ENCODE measurements around the gene SYNE1.

SYNE1 gene

GRCh38 chr6:152596726-152597125, 40.4 kb downstream of the SYNE1 start:
- no peak for DNase-seq
- no peaks in the 10 kb centered on the region for H3K36me3 Mint-ChIP-seq
- no peak overlapping the region for H3K27ac Mint-ChIP-seq
- CTCF ChIA-PET: no interaction called here
- H3K4me3 Mint-ChIP-seq: no peak overlapping the region
- no peaks in the 10 kb centered on the region for H3K4me1 Mint-ChIP-seq
- no peaks in the 10 kb centered on the region for H3K27me3 Mint-ChIP-seq
- H3K9me3 Mint-ChIP-seq: no peaks in the 10 kb centered on the region

- no peak overlapping the region for H3K4me3 Mint-ChIP-seq
- H3K27ac Mint-ChIP-seq: no peak overlapping the region
- H3K9me3 Mint-ChIP-seq: no peaks in the 10 kb centered on the region
- CTCF ChIA-PET: no interaction called here
- H3K4me1 Mint-ChIP-seq: no peaks in the 10 kb centered on the region
- H3K36me3 Mint-ChIP-seq: no peaks in the 10 kb centered on the region
- no peak for DNase-seq
- no peaks in the 10 kb centered on the region for H3K27me3 Mint-ChIP-seq
Measured at GRCh38 chr6:152595499-152595898, 41.7 kb downstream of the SYNE1 start.

GRCh38 chr6:152594701-152595100, 42.5 kb downstream of the SYNE1 start:
- H3K4me1 Mint-ChIP-seq: no peaks in the 10 kb centered on the region
- H3K4me3 Mint-ChIP-seq: no peak overlapping the region
- H3K27me3 Mint-ChIP-seq: no peaks in the 10 kb centered on the region
- no peaks in the 10 kb centered on the region for H3K9me3 Mint-ChIP-seq
- DNase-seq: no peak
- no peak overlapping the region for H3K27ac Mint-ChIP-seq
- H3K36me3 Mint-ChIP-seq: no peaks in the 10 kb centered on the region
- CTCF ChIA-PET: no interaction called here

GRCh38 chr6:152588456-152588855, 48.7 kb downstream of the SYNE1 start:
- Mint-ChIP-seq H3K27ac (no peak overlapping the region), H3K27me3 (no peaks in the 10 kb centered on the region), H3K4me1 (no peaks in the 10 kb centered on the region), H3K9me3 (no peaks in the 10 kb centered on the region), H3K4me3 (no peak overlapping the region), H3K36me3 (no peaks in the 10 kb centered on the region)
- CTCF ChIA-PET: no interaction called here
- no peak for DNase-seq

- H3K27ac Mint-ChIP-seq: no peak overlapping the region
- DNase-seq: no peak
- H3K4me3 Mint-ChIP-seq: no peak overlapping the region
- H3K36me3 Mint-ChIP-seq: no peaks in the 10 kb centered on the region
- CTCF ChIA-PET: no interaction called here
- no peaks in the 10 kb centered on the region for H3K4me1 Mint-ChIP-seq
- H3K9me3 Mint-ChIP-seq: no peaks in the 10 kb centered on the region
- no peaks in the 10 kb centered on the region for H3K27me3 Mint-ChIP-seq
Measured at GRCh38 chr6:152587473-152587872, 49.7 kb downstream of the SYNE1 start.

- Mint-ChIP-seq H3K9me3 (no peaks in the 10 kb centered on the region), H3K36me3 (no peaks in the 10 kb centered on the region), H3K4me3 (no peak overlapping the region), H3K27me3 (no peaks in the 10 kb centered on the region), H3K4me1 (no peaks in the 10 kb centered on the region), H3K27ac (no peak overlapping the region)
- no peak for DNase-seq
- CTCF ChIA-PET: no interaction called here
Measured at GRCh38 chr6:152585236-152585635, 51.9 kb downstream of the SYNE1 start.

- no peak overlapping the region for H3K27ac Mint-ChIP-seq
- H3K4me1 Mint-ChIP-seq: no peaks in the 10 kb centered on the region
- CTCF ChIA-PET: no interaction called here
- H3K4me3 Mint-ChIP-seq: no peak overlapping the region
- no peaks in the 10 kb centered on the region for H3K36me3 Mint-ChIP-seq
- H3K9me3 Mint-ChIP-seq: no peaks in the 10 kb centered on the region
- DNase-seq: no peak
- no peaks in the 10 kb centered on the region for H3K27me3 Mint-ChIP-seq
Measured at GRCh38 chr6:152583888-152584287, 53.3 kb downstream of the SYNE1 start.

- CTCF ChIA-PET: no interaction called here
- no peak for DNase-seq
- Mint-ChIP-seq H3K4me1 (no peaks in the 10 kb centered on the region), H3K9me3 (no peaks in the 10 kb centered on the region), H3K27ac (no peak overlapping the region), H3K36me3 (no peaks in the 10 kb centered on the region), H3K4me3 (no peak overlapping the region), H3K27me3 (no peaks in the 10 kb centered on the region)
Measured at GRCh38 chr6:152576525-152576924, 60.6 kb downstream of the SYNE1 start.

GRCh38 chr6:152575621-152576150, 61.5 kb downstream of the SYNE1 start:
- no peaks in the 10 kb centered on the region for H3K4me1 Mint-ChIP-seq
- no peak for DNase-seq
- no peaks in the 10 kb centered on the region for H3K9me3 Mint-ChIP-seq
- no peaks in the 10 kb centered on the region for H3K36me3 Mint-ChIP-seq
- no peak overlapping the region for H3K27ac Mint-ChIP-seq
- CTCF ChIA-PET: no interaction called here
- H3K4me3 Mint-ChIP-seq: no peak overlapping the region
- H3K27me3 Mint-ChIP-seq: no peaks in the 10 kb centered on the region

GRCh38 chr6:152575161-152575560, 62.0 kb downstream of the SYNE1 start:
- no peak for DNase-seq
- Mint-ChIP-seq H3K4me1 (no peaks in the 10 kb centered on the region), H3K36me3 (no peaks in the 10 kb centered on the region), H3K27ac (no peak overlapping the region), H3K27me3 (no peaks in the 10 kb centered on the region), H3K4me3 (no peak overlapping the region), H3K9me3 (no peaks in the 10 kb centered on the region)
- CTCF ChIA-PET: no interaction called here

GRCh38 chr6:152573762-152574161, 63.4 kb downstream of the SYNE1 start:
- Mint-ChIP-seq H3K27ac (no peak overlapping the region), H3K36me3 (no peaks in the 10 kb centered on the region), H3K4me1 (no peaks in the 10 kb centered on the region), H3K4me3 (no peak overlapping the region), H3K9me3 (no peaks in the 10 kb centered on the region), H3K27me3 (no peaks in the 10 kb centered on the region)
- DNase-seq: no peak
- CTCF ChIA-PET: no interaction called here

GRCh38 chr6:152572338-152573088, 64.6 kb downstream of the SYNE1 start:
- DNase-seq: no peak
- H3K36me3 Mint-ChIP-seq: no peaks in the 10 kb centered on the region
- H3K4me3 Mint-ChIP-seq: no peak overlapping the region
- H3K27ac Mint-ChIP-seq: no peak overlapping the region
- H3K9me3 Mint-ChIP-seq: no peaks in the 10 kb centered on the region
- CTCF ChIA-PET: no interaction called here
- H3K4me1 Mint-ChIP-seq: no peaks in the 10 kb centered on the region
- H3K27me3 Mint-ChIP-seq: no peaks in the 10 kb centered on the region

- Mint-ChIP-seq H3K36me3 (no peaks in the 10 kb centered on the region), H3K27me3 (no peaks in the 10 kb centered on the region), H3K9me3 (no peaks in the 10 kb centered on the region), H3K4me3 (no peak overlapping the region), H3K27ac (no peak overlapping the region), H3K4me1 (no peaks in the 10 kb centered on the region)
- CTCF ChIA-PET: no interaction called here
- DNase-seq: no peak
Measured at GRCh38 chr6:152571943-152572337, 65.2 kb downstream of the SYNE1 start.

GRCh38 chr6:152571089-152571488, 66.1 kb downstream of the SYNE1 start:
- DNase-seq: no peak
- CTCF ChIA-PET: no interaction called here
- Mint-ChIP-seq H3K4me1 (no peaks in the 10 kb centered on the region), H3K27ac (no peak overlapping the region), H3K4me3 (no peak overlapping the region), H3K27me3 (no peaks in the 10 kb centered on the region), H3K36me3 (no peaks in the 10 kb centered on the region), H3K9me3 (no peaks in the 10 kb centered on the region)

- peak overlapping the region; percentile 33 for H3K27ac Mint-ChIP-seq
- no peaks in the 10 kb centered on the region for H3K9me3 Mint-ChIP-seq
- H3K4me1 Mint-ChIP-seq: no peaks in the 10 kb centered on the region
- DNase-seq: no peak
- H3K36me3 Mint-ChIP-seq: no peaks in the 10 kb centered on the region
- no peaks in the 10 kb centered on the region for H3K27me3 Mint-ChIP-seq
- CTCF ChIA-PET: no interaction called here
- H3K4me3 Mint-ChIP-seq: no peak overlapping the region
Measured at GRCh38 chr6:152566103-152566875, 70.9 kb downstream of the SYNE1 start.
